H9 (cell line): ENCODE data around the gene ZNF775. TPM values are rescaled to one million over a fixed set of nuclear protein-coding genes. Genes with fewer than 3 reads are reported as not detected.
A peak's percentile ranks its signal among the peaks of the same experiment; 100 is the strongest.

Source experiments
- DNase-seq: peaks from one replicate; pipeline ENCODE4 v3.0.0-alpha.2; 2017
- H2AFZ ChIP-seq: one replicate; pipeline ENCODE4 v1.6.1; 2013; ENCODE audit warnings: mild to moderate bottlenecking, low read length, control low read depth, moderate library complexity
- H2AK5ac ChIP-seq: 2 replicates; pipeline ENCODE4 v1.6.1; 2013; ENCODE audit warnings: low read length, control low read depth, mixed read lengths; ENCODE audit not compliant: insufficient read length
- H2BK120ac ChIP-seq: one replicate; pipeline ENCODE4 v1.6.1; 2013; ENCODE audit warnings: low read depth, mild to moderate bottlenecking, low read length, control low read depth, inconsistent platforms; ENCODE audit not compliant: poor library complexity, severe bottlenecking
- H2BK12ac ChIP-seq: 2 replicates; pipeline ENCODE4 v1.6.1; 2013; ENCODE audit warnings: low read length, control low read depth, mixed read lengths, low read depth; ENCODE audit not compliant: insufficient read length
- H2BK15ac ChIP-seq: 2 replicates; pipeline ENCODE4 v1.6.1; 2013; ENCODE audit warnings: low read depth, low read length, control low read depth
- H2BK20ac ChIP-seq: one replicate; pipeline ENCODE4 v1.6.1; 2013; ENCODE audit warnings: low read depth, mild to moderate bottlenecking, low read length, control low read depth, inconsistent platforms; ENCODE audit not compliant: poor library complexity, severe bottlenecking
- H2BK5ac ChIP-seq: 2 replicates; pipeline ENCODE4 v1.6.1; 2013; ENCODE audit warnings: low read length, control low read depth, mixed read lengths; ENCODE audit not compliant: insufficient read length
- H3K14ac ChIP-seq: 2 replicates; pipeline ENCODE4 v1.6.1; 2013; ENCODE audit warnings: low read length, control low read depth; ENCODE audit not compliant: insufficient read depth
- H3K18ac ChIP-seq: 2 replicates; pipeline ENCODE4 v1.6.1; 2013; ENCODE audit warnings: low read depth, mild to moderate bottlenecking, mixed read lengths, low read length, control low read depth; ENCODE audit not compliant: insufficient read length
- H3K23ac ChIP-seq: 2 replicates; pipeline ENCODE4 v1.6.1; 2013; ENCODE audit warnings: low read length, control low read depth, mixed read lengths, low read depth; ENCODE audit not compliant: insufficient read length
- H3K23me2 ChIP-seq: 2 replicates; pipeline ENCODE4 v1.6.1; 2013; ENCODE audit warnings: low read depth, mild to moderate bottlenecking, mixed read lengths, low read length, control low read depth; ENCODE audit not compliant: insufficient read length, poor library complexity, severe bottlenecking
- H3K27ac ChIP-seq: 2 replicates; pipeline ENCODE4 v1.5.1; 2013; ENCODE audit warnings: low read length, control low read depth, mixed read lengths, low read depth; ENCODE audit not compliant: insufficient read length
- H3K27me3 ChIP-seq: 2 replicates; pipeline ENCODE4 v1.6.1; 2013; ENCODE audit warnings: low read length, control low read depth, inconsistent platforms; ENCODE audit not compliant: insufficient read depth
- H3K4ac ChIP-seq: 2 replicates; pipeline ENCODE4 v1.6.1; 2013; ENCODE audit warnings: low read depth, mild to moderate bottlenecking, control low read depth, inconsistent platforms, low read length, moderate library complexity
- H3K4me1 ChIP-seq: 2 replicates; pipeline ENCODE4 v1.6.1; 2013; ENCODE audit warnings: low read length, control low read depth, inconsistent platforms; ENCODE audit not compliant: insufficient read depth
- H3K4me2 ChIP-seq: 2 replicates; pipeline ENCODE4 v1.6.1; 2013; ENCODE audit warnings: low read length, control low read depth, mixed read lengths; ENCODE audit not compliant: insufficient read length, insufficient read depth
- H3K56ac ChIP-seq: 2 replicates; pipeline ENCODE4 v1.6.1; 2013; ENCODE audit warnings: low read depth, mild to moderate bottlenecking, mixed read lengths, low read length, control low read depth; ENCODE audit not compliant: insufficient read length
- H3K79me1 ChIP-seq: 2 replicates; pipeline ENCODE4 v1.6.1; 2013; ENCODE audit warnings: low read depth, mild to moderate bottlenecking, moderate library complexity, low read length, control low read depth, inconsistent platforms; ENCODE audit not compliant: insufficient read depth, poor library complexity, severe bottlenecking
- H3K79me2 ChIP-seq: 2 replicates; pipeline ENCODE4 v1.6.1; 2013; ENCODE audit warnings: low read length, control low read depth, inconsistent platforms; ENCODE audit not compliant: insufficient read depth
- H3K9ac ChIP-seq: 2 replicates; pipeline ENCODE4 v1.6.1; 2013; ENCODE audit warnings: low read length, control low read depth, mixed read lengths; ENCODE audit not compliant: insufficient read length; ENCODE audit errors: extremely low read depth
- H3K9me3 ChIP-seq: one replicate; pipeline ENCODE4 v1.6.1; 2013; ENCODE audit warnings: low read depth, low read length, inconsistent platforms; ENCODE audit not compliant: control insufficient read depth
- H3T11ph ChIP-seq: one replicate; pipeline ENCODE4 v1.6.1; 2013; ENCODE audit warnings: mild to moderate bottlenecking, low read length, control low read depth, inconsistent platforms
- H4K20me1 ChIP-seq: one replicate; pipeline ENCODE4 v1.6.1; 2013; ENCODE audit not compliant: control insufficient read depth, insufficient read length, insufficient read depth
- H4K5ac ChIP-seq: 2 replicates; pipeline ENCODE4 v1.6.1; 2013; ENCODE audit warnings: low read depth, mild to moderate bottlenecking, mixed read lengths, low read length, control low read depth; ENCODE audit not compliant: insufficient read length
- H4K8ac ChIP-seq: replicated peaks from 2 replicates; pipeline ENCODE4 v1.6.1; 2013; ENCODE audit warnings: low read length, control low read depth, mixed read lengths, low read depth; ENCODE audit not compliant: insufficient read length
- H4K91ac ChIP-seq: 2 replicates; pipeline ENCODE4 v1.6.1; 2013; ENCODE audit warnings: low read depth, mild to moderate bottlenecking, moderate library complexity, mixed read lengths, low read length, control low read depth; ENCODE audit not compliant: insufficient read length
- H3K27ac Mint-ChIP-seq, 3 experiments: 2 replicates in 2 of 3; 3 replicates in 1 of 3; pipeline ENCODE4 v1.8.0; 2020 to 2021; ENCODE audit warnings: mixed read lengths in 3 of 3, mild to moderate bottlenecking in 1 of 3, moderate library complexity in 1 of 3
- H3K27me3 Mint-ChIP-seq: 2 replicates; pipeline ENCODE4 v1.8.0; 2021; ENCODE audit warnings: low read depth, mild to moderate bottlenecking, moderate library complexity, mixed read lengths
- H3K36me3 Mint-ChIP-seq, 3 experiments: 2 replicates in 2 of 3; 3 replicates in 1 of 3; pipeline ENCODE4 v1.8.0; 2020 to 2021; ENCODE audit warnings: low read depth in 3 of 3, mixed read lengths in 3 of 3; ENCODE audit not compliant: insufficient read depth in 1 of 3
- H3K4me1 Mint-ChIP-seq, 2 experiments: 2 replicates each; pipeline ENCODE4 v1.8.0; 2020; ENCODE audit warnings: mixed read lengths in 2 of 2
- H3K4me3 Mint-ChIP-seq, 2 experiments: 2 replicates in 1 of 2; 3 replicates in 1 of 2; pipeline ENCODE4 v1.8.0; 2020 to 2021; ENCODE audit warnings: mild to moderate bottlenecking in 2 of 2, mixed read lengths in 2 of 2, moderate library complexity in 1 of 2
- H3K9me3 Mint-ChIP-seq, 2 experiments: 2 replicates in 1 of 2; 3 replicates in 1 of 2; pipeline ENCODE4 v1.8.0; 2020; ENCODE audit warnings: mild to moderate bottlenecking in 2 of 2, mixed read lengths in 2 of 2, moderate library complexity in 1 of 2
- WGBS: extraction: QIAGEN DNeasy Blood & Tissue Kit; methylation state at CpG from one replicate; pipeline ENCODE4 v1.1.7; 2013; ENCODE audit warnings: missing lambda C conversion rate, low lambda C conversion rate, mixed read lengths; ENCODE audit not compliant: insufficient read length; ENCODE audit errors: extremely low coverage; 5-methylcytosine and 5-hydroxymethylcytosine counted together
- total RNA-seq: library from RNA; stranded (reverse); gene quantifications from 2 replicates; pipeline ENCODE4 v1.2.1, GENCODE V29; 2021
- TF ChIP-seq, protein P1 (sequence below): fragments of 200-600 bp; sonication (generic); conservative IDR thresholded peaks from 3 replicates; pipeline ENCODE4 v1.8.0; 2021; ENCODE audit warnings: antibody characterized with exemption, mild to moderate bottlenecking

The ZNF775 gene
- total RNA-seq, 1 experiment from 2014 or later: 10.5 TPM

DNA sequence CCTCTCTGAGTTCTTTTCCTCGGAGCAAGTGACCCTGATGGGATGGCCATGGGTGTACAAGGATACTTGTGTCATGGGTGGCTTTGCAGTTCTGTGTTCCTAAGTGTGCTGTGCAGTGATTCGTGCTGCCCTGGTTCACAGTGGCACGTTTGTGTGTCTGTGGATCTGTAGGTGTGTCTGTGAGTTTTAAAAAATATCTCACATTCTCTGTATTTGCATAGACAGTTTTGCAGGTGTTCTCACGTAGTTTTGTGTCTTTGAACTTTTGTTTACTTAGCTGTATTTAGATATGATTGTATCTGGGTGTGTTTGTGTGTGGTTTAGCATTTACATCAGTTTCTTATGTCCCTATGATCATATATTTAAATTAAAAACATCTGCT is 3.7 kb downstream of the ZNF775 start:
- H2AK5ac ChIP-seq: no peak overlapping the region
- H3K27me3 ChIP-seq: no peaks in the 10 kb centered on the region
- no peaks in the 10 kb centered on the region for H3K79me1 ChIP-seq
- DNase-seq: no peak
- no peak overlapping the region for H2BK12ac ChIP-seq
- peak overlapping the region in 1 of 2 experiments; percentile 72; a peak in 1 of 5 replicates for H3K4me3 Mint-ChIP-seq
- H3K14ac ChIP-seq: no peak overlapping the region
- peaks cover 12% of the 10 kb centered on the region for H3K4me1 ChIP-seq
- H2BK120ac ChIP-seq: no peak overlapping the region
- H4K20me1 ChIP-seq: no peaks in the 10 kb centered on the region
- H3K23me2 ChIP-seq: peaks cover 11% of the 10 kb centered on the region
- H4K8ac ChIP-seq: no peak overlapping the region
- no CpG with 5 or more reads among the region's 4 CpGs for WGBS
- no peak overlapping the region for H3K9ac ChIP-seq
- peaks cover 71 to 83% of the 10 kb centered on the region in 2 experiments for H3K4me1 Mint-ChIP-seq
- no peak overlapping the region for H3K56ac ChIP-seq
- H3K23ac ChIP-seq: no peak overlapping the region
- H4K5ac ChIP-seq: no peak overlapping the region
- no peak overlapping the region for H3K27ac ChIP-seq
- no peak overlapping the region for H2BK5ac ChIP-seq
- H3K36me3 Mint-ChIP-seq: peaks cover 11 to 27% (median 14%) of the 10 kb centered on the region in 3 experiments; a peak in 6 of 7 replicates
- H3K4me2 ChIP-seq: no peak overlapping the region
- TF ChIP-seq, protein P1, sequence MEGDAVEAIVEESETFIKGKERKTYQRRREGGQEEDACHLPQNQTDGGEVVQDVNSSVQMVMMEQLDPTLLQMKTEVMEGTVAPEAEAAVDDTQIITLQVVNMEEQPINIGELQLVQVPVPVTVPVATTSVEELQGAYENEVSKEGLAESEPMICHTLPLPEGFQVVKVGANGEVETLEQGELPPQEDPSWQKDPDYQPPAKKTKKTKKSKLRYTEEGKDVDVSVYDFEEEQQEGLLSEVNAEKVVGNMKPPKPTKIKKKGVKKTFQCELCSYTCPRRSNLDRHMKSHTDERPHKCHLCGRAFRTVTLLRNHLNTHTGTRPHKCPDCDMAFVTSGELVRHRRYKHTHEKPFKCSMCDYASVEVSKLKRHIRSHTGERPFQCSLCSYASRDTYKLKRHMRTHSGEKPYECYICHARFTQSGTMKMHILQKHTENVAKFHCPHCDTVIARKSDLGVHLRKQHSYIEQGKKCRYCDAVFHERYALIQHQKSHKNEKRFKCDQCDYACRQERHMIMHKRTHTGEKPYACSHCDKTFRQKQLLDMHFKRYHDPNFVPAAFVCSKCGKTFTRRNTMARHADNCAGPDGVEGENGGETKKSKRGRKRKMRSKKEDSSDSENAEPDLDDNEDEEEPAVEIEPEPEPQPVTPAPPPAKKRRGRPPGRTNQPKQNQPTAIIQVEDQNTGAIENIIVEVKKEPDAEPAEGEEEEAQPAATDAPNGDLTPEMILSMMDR: no peak
- H3K18ac ChIP-seq: no peak overlapping the region
- peaks cover 9% of the 10 kb centered on the region; the same call in 1 of the 2 replicates for H3K79me2 ChIP-seq
- H2BK15ac ChIP-seq: no peak overlapping the region
- H3K27me3 Mint-ChIP-seq: no peaks in the 10 kb centered on the region
- no peak overlapping the region for H3K4ac ChIP-seq
- H3K9me3 Mint-ChIP-seq: no peaks in the 10 kb centered on the region
- H3K27ac Mint-ChIP-seq: peak overlapping the region in 2 of 3 experiments; percentile 98; a peak in 5 of 7 replicates
- H4K91ac ChIP-seq: no peak overlapping the region
- no peak overlapping the region for H3T11ph ChIP-seq
- no peak overlapping the region for H2BK20ac ChIP-seq
- H2AFZ ChIP-seq: no peak overlapping the region
- no peaks in the 10 kb centered on the region for H3K9me3 ChIP-seq
